Measurements from ENCODE around the gene GIT1. TPM values are rescaled to one million over a fixed set of nuclear protein-coding genes. Genes with fewer than 3 reads are reported as not detected.

The GIT1 gene
- total and polyA plus RNA-seq, 9 of the 15 experiments (the other 6 are each of a cell fraction or from before 2014, with no cell fraction given), result 0.35 to 35.3 (median 17.1) TPM

GRCh38 chr17:29617481-29618271 lies 28.2 kb upstream of the GIT1 start (continued):
- TF ChIP-seq TAF15 (IDR thresholded peaks at IDR 0.05; ENCODE audit: low read depth, low read length) (no peak), HINFP (tag; conservative IDR thresholded peaks at IDR 0.05; ENCODE audit: low read depth) (no peak), MECOM (CRISPR knock-in tag; IDR thresholded peaks at IDR 0.05) (no peak), SRSF9 (IDR thresholded peaks at IDR 0.05; ENCODE audit: borderline replicate concordance, low read depth, low read length) (no peak), ID3 (CRISPR knock-in tag; IDR thresholded peaks at IDR 0.05) (no peak), ID3 (tag; IDR thresholded peaks at IDR 0.05) (no peak), KLF13 (tag; IDR thresholded peaks at IDR 0.05; ENCODE audit: borderline replicate concordance, low read depth) (no peak), THRA (IDR thresholded peaks at IDR 0.05) (no peak), ZNF449 (CRISPR knock-in tag; IDR thresholded peaks at IDR 0.05) (no peak), TARDBP (IDR thresholded peaks at IDR 0.05) (no peak), ZNF511 (CRISPR knock-in tag; IDR thresholded peaks at IDR 0.05) (no peak), ZNF407 (IDR thresholded peaks at IDR 0.05; ENCODE audit: low read depth) (no peak), XRCC3 (IDR thresholded peaks at IDR 0.05) (no peak)

All from K562 (cell line).